Measurements from ENCODE around the gene EYA4. TPM values are rescaled to one million over a fixed set of nuclear protein-coding genes. Genes with fewer than 3 reads are reported as not detected.

EYA4 gene
- total RNA-seq, 1 donor from 2014 or later: 0.78 TPM

GRCh38 chr6:133446789-133447188, 205.6 kb downstream of the EYA4 start:
- H3K9me3 Mint-ChIP-seq (ENCODE audit: unreplicated experiment): no peaks in the 10 kb centered on the region

GRCh38 chr6:133447924-133448323, 206.8 kb downstream of the EYA4 start:
- Mint-ChIP-seq H3K27me3 (ENCODE audit: unreplicated experiment) (no peaks in the 10 kb centered on the region), H3K4me3 (ENCODE audit: unreplicated experiment) (no peak overlapping the region), H3K27ac (ENCODE audit: unreplicated experiment) (no peak overlapping the region), H3K36me3 (ENCODE audit: unreplicated experiment) (no peaks in the 10 kb centered on the region), H3K9me3 (ENCODE audit: unreplicated experiment) (no peaks in the 10 kb centered on the region), H3K4me1 (ENCODE audit: unreplicated experiment) (no peaks in the 10 kb centered on the region)
- TF ChIP-seq CTCF (IDR thresholded peaks at IDR 0.05): no peak
- no peak for DNase-seq (ENCODE audit: extremely low spot score, unreplicated experiment)

More at GRCh38 chr6:133446789-133447188, 205.6 kb downstream of the EYA4 start:
- H3K27ac Mint-ChIP-seq (ENCODE audit: unreplicated experiment): no peak overlapping the region
- no peak for TF ChIP-seq CTCF (IDR thresholded peaks at IDR 0.05)
- no peaks in the 10 kb centered on the region for H3K4me1 Mint-ChIP-seq (ENCODE audit: unreplicated experiment)
- H3K27me3 Mint-ChIP-seq (ENCODE audit: unreplicated experiment): no peaks in the 10 kb centered on the region
- no peak for DNase-seq (ENCODE audit: extremely low spot score, unreplicated experiment)
- no peaks in the 10 kb centered on the region for H3K36me3 Mint-ChIP-seq (ENCODE audit: unreplicated experiment)
- no peak overlapping the region for H3K4me3 Mint-ChIP-seq (ENCODE audit: unreplicated experiment)

GRCh38 chr6:133456439-133456838, 215.3 kb downstream of the EYA4 start:
- Mint-ChIP-seq H3K27me3 (ENCODE audit: unreplicated experiment) (peaks cover 13% of the 10 kb centered on the region), H3K4me3 (ENCODE audit: unreplicated experiment) (no peak overlapping the region), H3K4me1 (ENCODE audit: unreplicated experiment) (no peaks in the 10 kb centered on the region), H3K27ac (ENCODE audit: unreplicated experiment) (no peak overlapping the region), H3K36me3 (ENCODE audit: unreplicated experiment) (no peaks in the 10 kb centered on the region), H3K9me3 (ENCODE audit: unreplicated experiment) (no peaks in the 10 kb centered on the region)
- DNase-seq (ENCODE audit: extremely low spot score, unreplicated experiment): no peak
- no peak for TF ChIP-seq CTCF (IDR thresholded peaks at IDR 0.05)

- Mint-ChIP-seq H3K36me3 (ENCODE audit: unreplicated experiment) (no peaks in the 10 kb centered on the region), H3K4me3 (ENCODE audit: unreplicated experiment) (no peak overlapping the region), H3K9me3 (ENCODE audit: unreplicated experiment) (no peaks in the 10 kb centered on the region), H3K4me1 (ENCODE audit: unreplicated experiment) (no peaks in the 10 kb centered on the region), H3K27ac (ENCODE audit: unreplicated experiment) (no peak overlapping the region), H3K27me3 (ENCODE audit: unreplicated experiment) (peaks cover 13% of the 10 kb centered on the region)
- no peak for DNase-seq (ENCODE audit: extremely low spot score, unreplicated experiment)
- TF ChIP-seq CTCF (IDR thresholded peaks at IDR 0.05): no peak
These were observed 215.8 kb downstream of the EYA4 start for GRCh38 chr6:133456944-133457343.

GRCh38 chr6:133460101-133460500, 218.9 kb downstream of the EYA4 start:
- no peak for TF ChIP-seq CTCF (IDR thresholded peaks at IDR 0.05)
- Mint-ChIP-seq H3K4me3 (ENCODE audit: unreplicated experiment) (no peak overlapping the region), H3K9me3 (ENCODE audit: unreplicated experiment) (no peaks in the 10 kb centered on the region), H3K27me3 (ENCODE audit: unreplicated experiment) (peaks cover 13% of the 10 kb centered on the region), H3K4me1 (ENCODE audit: unreplicated experiment) (no peaks in the 10 kb centered on the region), H3K27ac (ENCODE audit: unreplicated experiment) (no peak overlapping the region), H3K36me3 (ENCODE audit: unreplicated experiment) (no peaks in the 10 kb centered on the region)
- no peak for DNase-seq (ENCODE audit: extremely low spot score, unreplicated experiment)
